ENCODE measurements around the gene BSG. TPM values are rescaled to one million over a fixed set of nuclear protein-coding genes. Genes with fewer than 3 reads are reported as not detected.

The BSG gene
- total RNA-seq, 1 experiment from 2014 or later: 354 TPM

- Mint-ChIP-seq H3K36me3 (ENCODE audit: insufficient read depth, unreplicated experiment) (peaks cover 40% of the 10 kb centered on the region), H3K27ac (ENCODE audit: unreplicated experiment) (no peak overlapping the region), H3K27me3 (ENCODE audit: unreplicated experiment) (no peaks in the 10 kb centered on the region), H3K4me3 (ENCODE audit: low read depth, unreplicated experiment) (peak overlapping the region; percentile 96), H3K4me1 (ENCODE audit: low read depth, unreplicated experiment) (peaks cover 16% of the 10 kb centered on the region), H3K9me3 (ENCODE audit: low read depth, unreplicated experiment) (no peaks in the 10 kb centered on the region)
- CTCF ChIA-PET: no interaction called here
- intact Hi-C loops (cut with micrococcal nuclease; ENCODE audit: unreplicated experiment): no loop called here
- no peak for DNase-seq
- TF ChIP-seq CTCF (IDR thresholded peaks at IDR 0.05; ENCODE audit: unreplicated experiment): no peak
- BruUV-seq (replicated peaks): no TSS peak
Observed at GRCh38 chr19:574658-575526, 2.5 kb downstream of the BSG start.

- no TSS peak for BruUV-seq (replicated peaks)
- Mint-ChIP-seq H3K27ac (ENCODE audit: unreplicated experiment) (no peak overlapping the region), H3K4me3 (ENCODE audit: low read depth, unreplicated experiment) (peak overlapping the region; percentile 96), H3K4me1 (ENCODE audit: low read depth, unreplicated experiment) (peaks cover 16% of the 10 kb centered on the region), H3K27me3 (ENCODE audit: unreplicated experiment) (no peaks in the 10 kb centered on the region), H3K36me3 (ENCODE audit: insufficient read depth, unreplicated experiment) (peaks cover 36% of the 10 kb centered on the region), H3K9me3 (ENCODE audit: low read depth, unreplicated experiment) (no peaks in the 10 kb centered on the region)
- TF ChIP-seq CTCF (IDR thresholded peaks at IDR 0.05; ENCODE audit: unreplicated experiment): no peak
- intact Hi-C loops (cut with micrococcal nuclease; ENCODE audit: unreplicated experiment): no loop called here
- CTCF ChIA-PET: interaction anchor here (0.5 to 0.6 kb wide), 2 partner anchors 20 to 36 kb away, joined by 3 to 4 read pairs; no protein-coding TSS in a partner anchor
- DNase-seq: no peak
Observed at GRCh38 chr19:575527-576506, 3.4 kb downstream of the BSG start.

GRCh38 chr19:576768-577438 is 4.5 kb downstream of the BSG start:
- Mint-ChIP-seq H3K9me3 (ENCODE audit: low read depth, unreplicated experiment) (no peaks in the 10 kb centered on the region), H3K4me3 (ENCODE audit: low read depth, unreplicated experiment) (no peak overlapping the region), H3K27me3 (ENCODE audit: unreplicated experiment) (no peaks in the 10 kb centered on the region), H3K4me1 (ENCODE audit: low read depth, unreplicated experiment) (peaks cover 8% of the 10 kb centered on the region), H3K27ac (ENCODE audit: unreplicated experiment) (no peak overlapping the region), H3K36me3 (ENCODE audit: insufficient read depth, unreplicated experiment) (peaks cover 27% of the 10 kb centered on the region)
- CTCF ChIA-PET: interaction anchor here (0.5 kb wide), 1 partner anchor 37 kb away, joined by 3 read pairs; no protein-coding TSS in a partner anchor
- intact Hi-C loops (cut with micrococcal nuclease; ENCODE audit: unreplicated experiment): no loop called here
- no TSS peak for BruUV-seq (replicated peaks)
- TF ChIP-seq CTCF (IDR thresholded peaks at IDR 0.05; ENCODE audit: unreplicated experiment): no peak
- DNase-seq: no peak

Measured in Calu3 (cell line).